Activated T-cell treated with anti-CD3 and anti-CD28 coated beads, Interleukin-2, amount 50 U/mL, for 1 hour (primary cell): ENCODE results near the gene DOC2A.
"Not testable (repeated sequence)": the region's sequence is repeated elsewhere in the genome, so short reads cannot be mapped to it uniquely, and the experiment has no call there.

Source experiments
- DNase-seq: peaks from one replicate; pipeline ENCODE4 v3.0.0-alpha.2; 2020

Gene DOC2A

GRCh38 chr16:29963021-29963743 is 47.6 kb downstream of the DOC2A start:
- DNase-seq, result no peak

- DNase-seq, result no peak
Measured at GRCh38 chr16:29962344-29962994, 48.4 kb downstream of the DOC2A start.

- DNase-seq, result peak; percentile 98
Measured at GRCh38 chr16:29961479-29962343, 49.1 kb downstream of the DOC2A start, which contains the start of gene TMEM219. Gene TMEM219 (plus strand): TSS chr16:29962079. CDS start chr16:29963144, 1,065 bp downstream.

GRCh38 chr16:29961127-29961478 is 49.7 kb downstream of the DOC2A start:
- DNase-seq, result no peak

GRCh38 chr16:29959821-29960220 is 51.0 kb downstream of the DOC2A start:
- not testable (repeated sequence) for DNase-seq

- DNase-seq, result no peak
Measured at GRCh38 chr16:29959293-29959692, 51.5 kb downstream of the DOC2A start.

- no peak for DNase-seq
Measured at GRCh38 chr16:29958756-29959155, 52.1 kb downstream of the DOC2A start.
